Activated effector memory CD4-positive, alpha-beta T cell treated with Interleukin-2 at 50 U/mL for 16 hours (primary cell): ENCODE results near the gene CAPN10.

ENCODE experiments used
- DNase-seq: peaks from one replicate; pipeline ENCODE4 v3.0.0-alpha.2; 2020

The CAPN10 gene

GRCh38 chr2:240626531-240627300 is 40.2 kb downstream of the CAPN10 start:
- no peak for DNase-seq

GRCh38 chr2:240627736-240628506 is 41.4 kb downstream of the CAPN10 start:
- DNase-seq = no peak

- no peak for DNase-seq
Observed at GRCh38 chr2:240628507-240628807, 41.9 kb downstream of the CAPN10 start.

GRCh38 chr2:240628808-240629618 is 42.5 kb downstream of the CAPN10 start:
- no peak for DNase-seq

GRCh38 chr2:240629619-240629967 is 43.1 kb downstream of the CAPN10 start:
- DNase-seq = no peak

- no peak for DNase-seq
Observed at GRCh38 chr2:240629968-240630770, 43.6 kb downstream of the CAPN10 start.

- no peak for DNase-seq
Observed at GRCh38 chr2:240630771-240631547, 44.4 kb downstream of the CAPN10 start.

GRCh38 chr2:240631548-240632305 is 45.2 kb downstream of the CAPN10 start:
- DNase-seq = no peak

GRCh38 chr2:240632306-240632721 is 45.8 kb downstream of the CAPN10 start:
- DNase-seq = no peak

- no peak for DNase-seq
Observed at GRCh38 chr2:240635121-240635997, 48.8 kb downstream of the CAPN10 start.

GRCh38 chr2:240635998-240636547 is 49.5 kb downstream of the CAPN10 start:
- no peak for DNase-seq

- DNase-seq = no peak
Observed at GRCh38 chr2:240636563-240637115, 50.1 kb downstream of the CAPN10 start.

- no peak for DNase-seq
Observed at GRCh38 chr2:240637116-240637900, 50.8 kb downstream of the CAPN10 start.

GRCh38 chr2:240637901-240638345 is 51.4 kb downstream of the CAPN10 start:
- no peak for DNase-seq

GRCh38 chr2:240638512-240639160 is 52.1 kb downstream of the CAPN10 start:
- no peak for DNase-seq

- DNase-seq = no peak
Observed at GRCh38 chr2:240639566-240639965, 53.0 kb downstream of the CAPN10 start.

GRCh38 chr2:240640939-240641338 is 54.4 kb downstream of the CAPN10 start:
- no peak for DNase-seq
